ENCODE results near the gene FAM13B. TPM values are rescaled to one million over a fixed set of nuclear protein-coding genes. Genes with fewer than 3 reads are reported as not detected.

The FAM13B gene
- total and polyA plus RNA-seq, 2 experiments from 2014 or later = 8.1 to 22.7 TPM

- no peaks in the 10 kb centered on the region for H3K36me3 ChIP-seq (replicated peaks; ENCODE audit: insufficient read depth, low read depth)
- no peak overlapping the region for H3K4me2 ChIP-seq
- H3K4me3 ChIP-seq = no peak overlapping the region
- no peaks in the 10 kb centered on the region for H3K27me3 ChIP-seq
- no peaks in the 10 kb centered on the region for H3K9me3 ChIP-seq (ENCODE audit: low read depth)
- H4K20me1 ChIP-seq (ENCODE audit: insufficient read depth, poor library complexity, severe bottlenecking) = peaks cover 27% of the 10 kb centered on the region
- no peak overlapping the region for H3K27ac ChIP-seq
- no peaks in the 10 kb centered on the region for H3K9me2 ChIP-seq (replicated peaks; ENCODE audit: insufficient read depth)
- peaks cover 74% of the 10 kb centered on the region for H3K79me2 ChIP-seq
- H3K4me1 ChIP-seq (ENCODE audit: insufficient read depth) = no peaks in the 10 kb centered on the region
- DNase-seq (ENCODE audit: low spot score) = no peak
- TF ChIP-seq EZH2phosphoT487 (IDR thresholded peaks at IDR 0.05; ENCODE audit: low read depth, severe bottlenecking, unreplicated experiment) (no peak), EZH2 (IDR thresholded peaks at IDR 0.05; ENCODE audit: borderline replicate concordance) (no peak)
- TF ChIP-seq, protein P1, sequence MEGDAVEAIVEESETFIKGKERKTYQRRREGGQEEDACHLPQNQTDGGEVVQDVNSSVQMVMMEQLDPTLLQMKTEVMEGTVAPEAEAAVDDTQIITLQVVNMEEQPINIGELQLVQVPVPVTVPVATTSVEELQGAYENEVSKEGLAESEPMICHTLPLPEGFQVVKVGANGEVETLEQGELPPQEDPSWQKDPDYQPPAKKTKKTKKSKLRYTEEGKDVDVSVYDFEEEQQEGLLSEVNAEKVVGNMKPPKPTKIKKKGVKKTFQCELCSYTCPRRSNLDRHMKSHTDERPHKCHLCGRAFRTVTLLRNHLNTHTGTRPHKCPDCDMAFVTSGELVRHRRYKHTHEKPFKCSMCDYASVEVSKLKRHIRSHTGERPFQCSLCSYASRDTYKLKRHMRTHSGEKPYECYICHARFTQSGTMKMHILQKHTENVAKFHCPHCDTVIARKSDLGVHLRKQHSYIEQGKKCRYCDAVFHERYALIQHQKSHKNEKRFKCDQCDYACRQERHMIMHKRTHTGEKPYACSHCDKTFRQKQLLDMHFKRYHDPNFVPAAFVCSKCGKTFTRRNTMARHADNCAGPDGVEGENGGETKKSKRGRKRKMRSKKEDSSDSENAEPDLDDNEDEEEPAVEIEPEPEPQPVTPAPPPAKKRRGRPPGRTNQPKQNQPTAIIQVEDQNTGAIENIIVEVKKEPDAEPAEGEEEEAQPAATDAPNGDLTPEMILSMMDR (IDR thresholded peaks at IDR 0.05; ENCODE audit: poor library complexity) = no peak
- WGBS (ENCODE audit: low lambda C conversion rate, missing lambda C conversion rate) = 51% methylated on average over 3 of the region's 3 CpGs
- no peak overlapping the region for H2AFZ ChIP-seq
Measured at GRCh38 chr5:138018849-138019248, 14.0 kb downstream of the FAM13B start.

- H3K79me2 ChIP-seq = peaks cover 53% of the 10 kb centered on the region
- H3K9me2 ChIP-seq (replicated peaks; ENCODE audit: insufficient read depth) = no peaks in the 10 kb centered on the region
- no peaks in the 10 kb centered on the region for H3K27me3 ChIP-seq
- H3K9me3 ChIP-seq (ENCODE audit: low read depth) = no peaks in the 10 kb centered on the region
- DNase-seq (ENCODE audit: low spot score) = no peak
- 98% methylated on average over 2 of the region's 2 CpGs for WGBS (ENCODE audit: low lambda C conversion rate, missing lambda C conversion rate)
- H4K20me1 ChIP-seq (ENCODE audit: insufficient read depth, poor library complexity, severe bottlenecking) = peaks cover 7% of the 10 kb centered on the region
- no peak overlapping the region for H3K4me3 ChIP-seq
- H3K4me2 ChIP-seq = no peak overlapping the region
- H3K27ac ChIP-seq = no peak overlapping the region
- no peaks in the 10 kb centered on the region for H3K4me1 ChIP-seq (ENCODE audit: insufficient read depth)
- H2AFZ ChIP-seq = no peak overlapping the region
- H3K36me3 ChIP-seq (replicated peaks; ENCODE audit: insufficient read depth, low read depth) = no peaks in the 10 kb centered on the region
- TF ChIP-seq EZH2phosphoT487 (IDR thresholded peaks at IDR 0.05; ENCODE audit: low read depth, severe bottlenecking, unreplicated experiment) (no peak), EZH2 (IDR thresholded peaks at IDR 0.05; ENCODE audit: borderline replicate concordance) (no peak)
- TF ChIP-seq, protein P1 (IDR thresholded peaks at IDR 0.05; ENCODE audit: poor library complexity) = no peak
Measured at GRCh38 chr5:138015916-138016315, 17.0 kb downstream of the FAM13B start.

GRCh38 chr5:138011991-138012390, 20.9 kb downstream of the FAM13B start:
- Histone ChIP-seq H3K27me3 (no peaks in the 10 kb centered on the region), H2AFZ (no peak overlapping the region), H4K20me1 (ENCODE audit: insufficient read depth, poor library complexity, severe bottlenecking) (peaks cover 3% of the 10 kb centered on the region), H3K4me3 (no peak overlapping the region), H3K36me3 (replicated peaks; ENCODE audit: insufficient read depth, low read depth) (peaks cover 3% of the 10 kb centered on the region), H3K79me2 (peaks cover 28% of the 10 kb centered on the region), H3K27ac (no peak overlapping the region), H3K4me1 (ENCODE audit: insufficient read depth) (no peaks in the 10 kb centered on the region), H3K9me2 (replicated peaks; ENCODE audit: insufficient read depth) (no peaks in the 10 kb centered on the region), H3K4me2 (no peak overlapping the region), H3K9me3 (ENCODE audit: low read depth) (no peaks in the 10 kb centered on the region)
- TF ChIP-seq EZH2 (IDR thresholded peaks at IDR 0.05; ENCODE audit: borderline replicate concordance) = no peak
- TF ChIP-seq, protein P1 (IDR thresholded peaks at IDR 0.05; ENCODE audit: poor library complexity) = no peak
- TF ChIP-seq EZH2phosphoT487 (IDR thresholded peaks at IDR 0.05; ENCODE audit: low read depth, severe bottlenecking, unreplicated experiment) = no peak
- DNase-seq (ENCODE audit: low spot score) = no peak

Data from hepatocyte (in vitro differentiated cells).